ENCODE data around the gene TRHDE.

Gene TRHDE

GRCh38 chr12:72272091-72272661 lies at the start of gene TRHDE:
TSS of gene TRHDE (plus strand) at chr12:72272370. CDS start at chr12:72272644, 274 bp downstream.
- H3K27me3 ChIP-seq (replicated peaks; ENCODE audit: control insufficient read depth, insufficient read depth, low read length) = peaks cover 17% of the 10 kb centered on the region
- no peaks in the 10 kb centered on the region for H3K36me3 ChIP-seq (ENCODE audit: control insufficient read depth, insufficient read depth, low read length, severe bottlenecking)
- H3K9me3 ChIP-seq (ENCODE audit: control insufficient read depth, low read length) = no peaks in the 10 kb centered on the region
- peak within 1 kb of the TSS; percentile 93 for H3K4me3 ChIP-seq (ENCODE audit: low read length)
- peak; percentile 88 for DNase-seq (ENCODE audit: low read depth)
- peaks cover 30% of the 10 kb centered on the region for H3K4me1 ChIP-seq (ENCODE audit: control insufficient read depth, insufficient read depth, low read length)
- H3K9ac ChIP-seq (ENCODE audit: low read length) = peak within 1 kb of the TSS; percentile 88

- Histone ChIP-seq H3K9ac (ENCODE audit: low read length) (no peak overlapping the region), H3K4me3 (ENCODE audit: low read length) (no peak overlapping the region), H3K4me1 (ENCODE audit: control insufficient read depth, insufficient read depth, low read length) (no peaks in the 10 kb centered on the region), H3K36me3 (ENCODE audit: control insufficient read depth, insufficient read depth, low read length, severe bottlenecking) (no peaks in the 10 kb centered on the region), H3K27me3 (replicated peaks; ENCODE audit: control insufficient read depth, insufficient read depth, low read length) (no peaks in the 10 kb centered on the region), H3K9me3 (ENCODE audit: control insufficient read depth, low read length) (no peaks in the 10 kb centered on the region)
- DNase-seq (ENCODE audit: low read depth) = no peak
Measured at GRCh38 chr12:72226510-72226909, 45.7 kb upstream of the TRHDE start.

- H3K4me3 ChIP-seq (ENCODE audit: low read length) = no peak overlapping the region
- no peaks in the 10 kb centered on the region for H3K36me3 ChIP-seq (ENCODE audit: control insufficient read depth, insufficient read depth, low read length, severe bottlenecking)
- DNase-seq (ENCODE audit: low read depth) = peak; percentile 46
- H3K27me3 ChIP-seq (replicated peaks; ENCODE audit: control insufficient read depth, insufficient read depth, low read length) = no peaks in the 10 kb centered on the region
- no peak overlapping the region for H3K9ac ChIP-seq (ENCODE audit: low read length)
- H3K9me3 ChIP-seq (ENCODE audit: control insufficient read depth, low read length) = no peaks in the 10 kb centered on the region
- H3K4me1 ChIP-seq (ENCODE audit: control insufficient read depth, insufficient read depth, low read length) = no peaks in the 10 kb centered on the region
Measured at GRCh38 chr12:72228424-72228823, 43.7 kb upstream of the TRHDE start.

- no peaks in the 10 kb centered on the region for H3K27me3 ChIP-seq (replicated peaks; ENCODE audit: control insufficient read depth, insufficient read depth, low read length)
- H3K9ac ChIP-seq (ENCODE audit: low read length) = no peak overlapping the region
- H3K9me3 ChIP-seq (ENCODE audit: control insufficient read depth, low read length) = no peaks in the 10 kb centered on the region
- peak; percentile 73 for DNase-seq (ENCODE audit: low read depth)
- H3K4me3 ChIP-seq (ENCODE audit: low read length) = no peak overlapping the region
- H3K4me1 ChIP-seq (ENCODE audit: control insufficient read depth, insufficient read depth, low read length) = no peaks in the 10 kb centered on the region
- no peaks in the 10 kb centered on the region for H3K36me3 ChIP-seq (ENCODE audit: control insufficient read depth, insufficient read depth, low read length, severe bottlenecking)
Measured at GRCh38 chr12:72230589-72230988, 41.6 kb upstream of the TRHDE start.

GRCh38 chr12:72234886-72235285 lies 37.3 kb upstream of the TRHDE start:
- H3K4me1 ChIP-seq (ENCODE audit: control insufficient read depth, insufficient read depth, low read length) = no peaks in the 10 kb centered on the region
- DNase-seq (ENCODE audit: low read depth) = no peak
- no peak overlapping the region for H3K9ac ChIP-seq (ENCODE audit: low read length)
- no peaks in the 10 kb centered on the region for H3K9me3 ChIP-seq (ENCODE audit: control insufficient read depth, low read length)
- no peak overlapping the region for H3K4me3 ChIP-seq (ENCODE audit: low read length)
- H3K36me3 ChIP-seq (ENCODE audit: control insufficient read depth, insufficient read depth, low read length, severe bottlenecking) = no peaks in the 10 kb centered on the region
- H3K27me3 ChIP-seq (replicated peaks; ENCODE audit: control insufficient read depth, insufficient read depth, low read length) = no peaks in the 10 kb centered on the region

- H3K9ac ChIP-seq (ENCODE audit: low read length) = no peak overlapping the region
- no peaks in the 10 kb centered on the region for H3K4me1 ChIP-seq (ENCODE audit: control insufficient read depth, insufficient read depth, low read length)
- H3K27me3 ChIP-seq (replicated peaks; ENCODE audit: control insufficient read depth, insufficient read depth, low read length) = no peaks in the 10 kb centered on the region
- H3K9me3 ChIP-seq (ENCODE audit: control insufficient read depth, low read length) = no peaks in the 10 kb centered on the region
- H3K36me3 ChIP-seq (ENCODE audit: control insufficient read depth, insufficient read depth, low read length, severe bottlenecking) = no peaks in the 10 kb centered on the region
- H3K4me3 ChIP-seq (ENCODE audit: low read length) = no peak overlapping the region
- peak; percentile 53 for DNase-seq (ENCODE audit: low read depth)
Measured at GRCh38 chr12:72236071-72236705, 36.0 kb upstream of the TRHDE start.

- H3K4me1 ChIP-seq (ENCODE audit: control insufficient read depth, insufficient read depth, low read length) = no peaks in the 10 kb centered on the region
- H3K4me3 ChIP-seq (ENCODE audit: low read length) = no peak overlapping the region
- no peaks in the 10 kb centered on the region for H3K36me3 ChIP-seq (ENCODE audit: control insufficient read depth, insufficient read depth, low read length, severe bottlenecking)
- DNase-seq (ENCODE audit: low read depth) = no peak
- H3K9me3 ChIP-seq (ENCODE audit: control insufficient read depth, low read length) = no peaks in the 10 kb centered on the region
- no peak overlapping the region for H3K9ac ChIP-seq (ENCODE audit: low read length)
- H3K27me3 ChIP-seq (replicated peaks; ENCODE audit: control insufficient read depth, insufficient read depth, low read length) = no peaks in the 10 kb centered on the region
Measured at GRCh38 chr12:72241552-72241951, 30.6 kb upstream of the TRHDE start.

GRCh38 chr12:72242946-72243345 lies 29.2 kb upstream of the TRHDE start:
- Histone ChIP-seq H3K36me3 (ENCODE audit: control insufficient read depth, insufficient read depth, low read length, severe bottlenecking) (no peaks in the 10 kb centered on the region), H3K27me3 (replicated peaks; ENCODE audit: control insufficient read depth, insufficient read depth, low read length) (no peaks in the 10 kb centered on the region), H3K9me3 (ENCODE audit: control insufficient read depth, low read length) (no peaks in the 10 kb centered on the region), H3K4me1 (ENCODE audit: control insufficient read depth, insufficient read depth, low read length) (no peaks in the 10 kb centered on the region), H3K4me3 (ENCODE audit: low read length) (no peak overlapping the region), H3K9ac (ENCODE audit: low read length) (no peak overlapping the region)
- no peak for DNase-seq (ENCODE audit: low read depth)

- peak; percentile 44 for DNase-seq (ENCODE audit: low read depth)
- no peaks in the 10 kb centered on the region for H3K27me3 ChIP-seq (replicated peaks; ENCODE audit: control insufficient read depth, insufficient read depth, low read length)
- H3K4me1 ChIP-seq (ENCODE audit: control insufficient read depth, insufficient read depth, low read length) = no peaks in the 10 kb centered on the region
- H3K9me3 ChIP-seq (ENCODE audit: control insufficient read depth, low read length) = peaks cover 21% of the 10 kb centered on the region
- peaks cover 5% of the 10 kb centered on the region for H3K36me3 ChIP-seq (ENCODE audit: control insufficient read depth, insufficient read depth, low read length, severe bottlenecking)
- H3K4me3 ChIP-seq (ENCODE audit: low read length) = no peak overlapping the region
- no peak overlapping the region for H3K9ac ChIP-seq (ENCODE audit: low read length)
Measured at GRCh38 chr12:72246370-72246769, 25.8 kb upstream of the TRHDE start.

GRCh38 chr12:72250346-72250745 lies 21.8 kb upstream of the TRHDE start:
- Histone ChIP-seq H3K4me3 (ENCODE audit: low read length) (no peak overlapping the region), H3K36me3 (ENCODE audit: control insufficient read depth, insufficient read depth, low read length, severe bottlenecking) (peaks cover 33% of the 10 kb centered on the region), H3K4me1 (ENCODE audit: control insufficient read depth, insufficient read depth, low read length) (no peaks in the 10 kb centered on the region), H3K9me3 (ENCODE audit: control insufficient read depth, low read length) (peaks cover 34% of the 10 kb centered on the region), H3K27me3 (replicated peaks; ENCODE audit: control insufficient read depth, insufficient read depth, low read length) (no peaks in the 10 kb centered on the region), H3K9ac (ENCODE audit: low read length) (no peak overlapping the region)
- no peak for DNase-seq (ENCODE audit: low read depth)

GRCh38 chr12:72256725-72257124 lies 15.4 kb upstream of the TRHDE start:
- Histone ChIP-seq H3K9ac (ENCODE audit: low read length) (no peak overlapping the region), H3K4me1 (ENCODE audit: control insufficient read depth, insufficient read depth, low read length) (no peaks in the 10 kb centered on the region), H3K9me3 (ENCODE audit: control insufficient read depth, low read length) (peaks cover 10% of the 10 kb centered on the region), H3K27me3 (replicated peaks; ENCODE audit: control insufficient read depth, insufficient read depth, low read length) (no peaks in the 10 kb centered on the region), H3K36me3 (ENCODE audit: control insufficient read depth, insufficient read depth, low read length, severe bottlenecking) (peaks cover 41% of the 10 kb centered on the region), H3K4me3 (ENCODE audit: low read length) (no peak overlapping the region)
- peak; percentile 26 for DNase-seq (ENCODE audit: low read depth)

- no peak for DNase-seq (ENCODE audit: low read depth)
- H3K9ac ChIP-seq (ENCODE audit: low read length) = no peak overlapping the region
- peaks cover 17% of the 10 kb centered on the region for H3K36me3 ChIP-seq (ENCODE audit: control insufficient read depth, insufficient read depth, low read length, severe bottlenecking)
- no peak overlapping the region for H3K4me3 ChIP-seq (ENCODE audit: low read length)
- H3K4me1 ChIP-seq (ENCODE audit: control insufficient read depth, insufficient read depth, low read length) = no peaks in the 10 kb centered on the region
- H3K9me3 ChIP-seq (ENCODE audit: control insufficient read depth, low read length) = no peaks in the 10 kb centered on the region
- no peaks in the 10 kb centered on the region for H3K27me3 ChIP-seq (replicated peaks; ENCODE audit: control insufficient read depth, insufficient read depth, low read length)
Measured at GRCh38 chr12:72261885-72262284, 10.3 kb upstream of the TRHDE start.
